Heart left ventricle (tissue), 13 donors: ENCODE results near the gene TRIM31.

Source experiments
- CTCF ChIP-seq, 12 donors: fragments of 200-600 bp; sonication (generic) in 4 of 12; IDR thresholded peaks; one replicate each; pipeline versions ENCODE4 v1.5.0 to v1.8.0; 2018 to 2022; ENCODE audit warnings: antibody characterized with exemption in 12 of 12, mild to moderate bottlenecking in 5 of 12
- POLR2A ChIP-seq, 2 donors: fragments of 450-650 bp; IDR thresholded peaks; one replicate each; pipeline ENCODE4 v1.6.1; 2017; ENCODE audit warnings: antibody characterized with exemption in 2 of 2, mild to moderate bottlenecking in 2 of 2, moderate library complexity in 2 of 2
- donor health status: ischemic (EF 13 %, LVEDD 7.1; RV severe dilation, severe dysfunction).
- donor health status: DM: no; HTN: yes; CAD: no.
- donor health status: DM: no; HTN: no; CAD: no.
- donor health status: ischemic (EF 25% LVEDD 6.9; RV normal size, moderate dysfunction).
- donor health status: ischemic (EF 25% LVEDD 5.7; RV mildly dilated, moderate dysfunction).
- donor health status: ischemic (EF 35%, LVEDD 5.7; RV mildly dilated, moderate dysfunction).
- donor health status: nonischemic (EF 11% LVEDD 7.7; RV severe dilation, severe dysfunction).
- donor health status: DM: yes; HTN: yes; CAD: no.
- donor health status: PGD.
- donor health status: ischemic (EF 29% LVEDD 5.4; RV normal size, mild dysfunction).
- donor health status: nonischemic (EF 23%, LVEDD 6.1; RV moderate dilation, normal function).

DNA sequence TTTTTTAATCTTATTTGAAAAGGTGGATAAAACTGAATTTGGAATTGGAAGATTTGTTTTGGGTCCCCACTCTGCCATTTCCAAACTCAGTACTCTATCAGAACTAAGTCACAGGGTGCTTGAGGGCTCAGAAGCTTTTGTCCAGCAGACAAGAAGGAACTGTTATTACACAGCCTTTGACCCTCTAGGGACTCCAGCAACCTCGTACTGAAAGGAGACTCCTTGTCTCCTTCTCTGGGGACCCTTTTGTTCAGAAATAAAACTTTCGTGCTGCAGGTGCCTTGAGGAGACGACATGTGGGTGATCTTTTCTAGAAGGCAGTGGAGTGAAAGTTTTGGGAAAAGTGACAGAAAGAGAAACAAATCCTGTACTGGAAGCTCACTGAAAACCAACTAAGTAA lies 59.2 kb downstream of the TRIM31 start:
- TF ChIP-seq CTCF (IDR thresholded peaks at IDR 0.05) (no peak), POLR2A (IDR thresholded peaks at IDR 0.05) (no peak)
